GM18868 (cell line): ENCODE data around the gene AUP1.

Experiments used
- ATAC-seq: cut with Tn5 transposase; IDR thresholded peaks from one replicate; pipeline ENCODE4 v1.9.1; 2021; ENCODE audit warnings: mild to moderate bottlenecking, moderate library complexity; ENCODE audit not compliant: unreplicated experiment

The AUP1 gene

GRCh38 chr2:74536166-74536950, 6.9 kb upstream of the AUP1 start:
- ATAC-seq = no peak

- ATAC-seq = no peak
These were observed 6.0 kb upstream of the AUP1 start for GRCh38 chr2:74535440-74535965.

GRCh38 chr2:74534411-74534810, 4.9 kb upstream of the AUP1 start:
- ATAC-seq = no peak

GRCh38 chr2:74533464-74533863, 4.0 kb upstream of the AUP1 start:
- ATAC-seq = no peak

- ATAC-seq = no peak
These were observed 2.7 kb upstream of the AUP1 start for GRCh38 chr2:74532222-74532621.

GRCh38 chr2:74531666-74532065, 2.2 kb upstream of the AUP1 start:
- ATAC-seq = no peak

GRCh38 chr2:74530239-74531187, 1.0 kb upstream of the AUP1 start:
- peak; percentile 33 for ATAC-seq

- ATAC-seq = peak; percentile 0
These were observed 728 bp downstream of the AUP1 start for GRCh38 chr2:74528600-74529356.

GRCh38 chr2:74527741-74528140, 1.8 kb downstream of the AUP1 start:
- ATAC-seq = no peak

GRCh38 chr2:74526649-74527230, 2.8 kb downstream of the AUP1 start:
- no peak for ATAC-seq

- peak; percentile 32 for ATAC-seq
These were observed 3.5 kb downstream of the AUP1 start, which contains the start of gene DQX1 for GRCh38 chr2:74525717-74526648. DQX1 (minus strand) TSS chr2:74526231; CDS start chr2:74525729, 502 bp downstream.

- ATAC-seq = no peak
These were observed 4.4 kb downstream of the AUP1 start for GRCh38 chr2:74524955-74525716.

GRCh38 chr2:74524005-74524404, 5.5 kb downstream of the AUP1 start:
- no peak for ATAC-seq

GRCh38 chr2:74522516-74522915, 7.0 kb downstream of the AUP1 start:
- no peak for ATAC-seq

- no peak for ATAC-seq
These were observed 12.9 kb downstream of the AUP1 start for GRCh38 chr2:74516650-74517049.

GRCh38 chr2:74515981-74516633, 13.4 kb downstream of the AUP1 start:
- ATAC-seq = no peak

- ATAC-seq = no peak
These were observed 14.1 kb downstream of the AUP1 start for GRCh38 chr2:74515271-74515980.
